Measurements from ENCODE around the gene AUTS2.

GRCh38 chr7:69586321-69586720 is 12.0 kb upstream of the AUTS2 start:
- TF ChIP-seq EZH2 (IDR thresholded peaks at IDR 0.05; ENCODE audit: insufficient read depth, poor library complexity, severe bottlenecking) (no peak), EZH2phosphoT487 (IDR thresholded peaks at IDR 0.05; ENCODE audit: insufficient read depth, low read depth) (no peak)

All from GM23248 (cell line).